Activated naive CD4-positive, alpha-beta T cell treated with Interleukin-2 at 50 U/mL for 16 hours (primary cell): ENCODE measurements around the gene HP1BP3.
A peak's percentile ranks its signal among the peaks of the same experiment; 100 is the strongest.
"Not testable (repeated sequence)": the region's sequence is repeated elsewhere in the genome, so short reads cannot be mapped to it uniquely, and the experiment has no call there.

Experiments used
- DNase-seq: peaks from one replicate; pipeline ENCODE4 v3.0.0-alpha.2; 2020

Gene HP1BP3

GRCh38 chr1:20726118-20726911 is 60.8 kb downstream of the HP1BP3 start:
- peak; percentile 2 for DNase-seq

- peak; percentile 1 for DNase-seq
Observed at GRCh38 chr1:20725189-20726117, 61.7 kb downstream of the HP1BP3 start.

GRCh38 chr1:20724364-20725188 is 62.5 kb downstream of the HP1BP3 start:
- peak; percentile 1 for DNase-seq

GRCh38 chr1:20723537-20724363 is 63.4 kb downstream of the HP1BP3 start:
- DNase-seq: peak; percentile 1

GRCh38 chr1:20723159-20723536 is 64.0 kb downstream of the HP1BP3 start:
- no peak for DNase-seq

- DNase-seq: no peak
Observed at GRCh38 chr1:20721117-20722061, 65.7 kb downstream of the HP1BP3 start.

GRCh38 chr1:20720631-20721091 is 66.4 kb downstream of the HP1BP3 start:
- no peak for DNase-seq

- DNase-seq: no peak
Observed at GRCh38 chr1:20719871-20720620, 67.1 kb downstream of the HP1BP3 start.

GRCh38 chr1:20719261-20719660 is 67.8 kb downstream of the HP1BP3 start:
- DNase-seq: no peak

GRCh38 chr1:20718343-20718882 is 68.7 kb downstream of the HP1BP3 start:
- not testable (repeated sequence) for DNase-seq

GRCh38 chr1:20717452-20718342 is 69.4 kb downstream of the HP1BP3 start, which contains the start of gene KIF17:
TSS of gene KIF17 (minus strand) at chr1:20718007. CDS start at chr1:20717706, 301 bp downstream.
- peak; percentile 67 for DNase-seq

- DNase-seq: no peak
Observed at GRCh38 chr1:20716232-20716631, 70.9 kb downstream of the HP1BP3 start.

- no peak for DNase-seq
Observed at GRCh38 chr1:20715406-20715805, 71.7 kb downstream of the HP1BP3 start.

- DNase-seq: no peak
Observed at GRCh38 chr1:20713440-20713839, 73.7 kb downstream of the HP1BP3 start.

GRCh38 chr1:20712215-20712577 is 74.9 kb downstream of the HP1BP3 start:
- DNase-seq: no peak

- DNase-seq: no peak
Observed at GRCh38 chr1:20711285-20712214, 75.6 kb downstream of the HP1BP3 start.
